GM18951 (cell line): ENCODE data around the gene CASP10.

Experiments used
- POLR2A ChIP-seq: IDR thresholded peaks from 4 replicates; pipeline ENCODE4 v1.6.1; 2011; ENCODE audit warnings: mild to moderate bottlenecking; ENCODE audit not compliant: insufficient read length, insufficient read depth; ENCODE audit errors: extremely low read depth
- in situ Hi-C: fragments of 300-500 bp; cut with MboI; formaldehyde crosslinking; loops from one replicate; pipeline ENCODE4 v1.12.0; 2022; ENCODE audit warnings: low sequenced_read_pairs, mixed read lengths, inconsistent platforms; ENCODE audit not compliant: unreplicated experiment

The CASP10 gene

GRCh38 chr2:201273330-201273983 lies 90.5 kb downstream of the CASP10 start:
- in situ Hi-C loops = no loop called here

GRCh38 chr2:201275069-201275468 lies 92.1 kb downstream of the CASP10 start:
- in situ Hi-C loops = no loop called here
- no peak for TF ChIP-seq POLR2A

More at GRCh38 chr2:201273330-201273983, 90.5 kb downstream of the CASP10 start:
- TF ChIP-seq POLR2A = no peak

- no peak for TF ChIP-seq POLR2A
- in situ Hi-C loops = no loop called here
Observed at GRCh38 chr2:201275990-201276389, 93.0 kb downstream of the CASP10 start.

GRCh38 chr2:201276511-201276910 lies 93.6 kb downstream of the CASP10 start:
- TF ChIP-seq POLR2A = no peak
- in situ Hi-C loops = no loop called here
